Vein endothelial cell (primary cell): ENCODE measurements around the gene TBC1D14. TPM values are rescaled to one million over a fixed set of nuclear protein-coding genes. Genes with fewer than 3 reads are reported as not detected.

Source experiments
- total RNA-seq: library from RNA; depleted of rRNA; stranded (reverse); fragments of >200 nt; gene quantifications from 2 replicates; pipeline ENCODE4 v1.2.3, GENCODE V29; 2012

The TBC1D14 gene, protein sequence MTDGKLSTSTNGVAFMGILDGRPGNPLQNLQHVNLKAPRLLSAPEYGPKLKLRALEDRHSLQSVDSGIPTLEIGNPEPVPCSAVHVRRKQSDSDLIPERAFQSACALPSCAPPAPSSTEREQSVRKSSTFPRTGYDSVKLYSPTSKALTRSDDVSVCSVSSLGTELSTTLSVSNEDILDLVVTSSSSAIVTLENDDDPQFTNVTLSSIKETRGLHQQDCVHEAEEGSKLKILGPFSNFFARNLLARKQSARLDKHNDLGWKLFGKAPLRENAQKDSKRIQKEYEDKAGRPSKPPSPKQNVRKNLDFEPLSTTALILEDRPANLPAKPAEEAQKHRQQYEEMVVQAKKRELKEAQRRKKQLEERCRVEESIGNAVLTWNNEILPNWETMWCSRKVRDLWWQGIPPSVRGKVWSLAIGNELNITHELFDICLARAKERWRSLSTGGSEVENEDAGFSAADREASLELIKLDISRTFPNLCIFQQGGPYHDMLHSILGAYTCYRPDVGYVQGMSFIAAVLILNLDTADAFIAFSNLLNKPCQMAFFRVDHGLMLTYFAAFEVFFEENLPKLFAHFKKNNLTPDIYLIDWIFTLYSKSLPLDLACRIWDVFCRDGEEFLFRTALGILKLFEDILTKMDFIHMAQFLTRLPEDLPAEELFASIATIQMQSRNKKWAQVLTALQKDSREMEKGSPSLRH
- 30.7 and 33.3 TPM in 2 replicates for total RNA-seq

GRCh38 chr4:6909113-6909969 is at the start of gene TBC1D14:
TSS of gene TBC1D14 (plus strand) at chr4:6909826. CDS start at chr4:6923390, 13,564 bp downstream.

DNA sequence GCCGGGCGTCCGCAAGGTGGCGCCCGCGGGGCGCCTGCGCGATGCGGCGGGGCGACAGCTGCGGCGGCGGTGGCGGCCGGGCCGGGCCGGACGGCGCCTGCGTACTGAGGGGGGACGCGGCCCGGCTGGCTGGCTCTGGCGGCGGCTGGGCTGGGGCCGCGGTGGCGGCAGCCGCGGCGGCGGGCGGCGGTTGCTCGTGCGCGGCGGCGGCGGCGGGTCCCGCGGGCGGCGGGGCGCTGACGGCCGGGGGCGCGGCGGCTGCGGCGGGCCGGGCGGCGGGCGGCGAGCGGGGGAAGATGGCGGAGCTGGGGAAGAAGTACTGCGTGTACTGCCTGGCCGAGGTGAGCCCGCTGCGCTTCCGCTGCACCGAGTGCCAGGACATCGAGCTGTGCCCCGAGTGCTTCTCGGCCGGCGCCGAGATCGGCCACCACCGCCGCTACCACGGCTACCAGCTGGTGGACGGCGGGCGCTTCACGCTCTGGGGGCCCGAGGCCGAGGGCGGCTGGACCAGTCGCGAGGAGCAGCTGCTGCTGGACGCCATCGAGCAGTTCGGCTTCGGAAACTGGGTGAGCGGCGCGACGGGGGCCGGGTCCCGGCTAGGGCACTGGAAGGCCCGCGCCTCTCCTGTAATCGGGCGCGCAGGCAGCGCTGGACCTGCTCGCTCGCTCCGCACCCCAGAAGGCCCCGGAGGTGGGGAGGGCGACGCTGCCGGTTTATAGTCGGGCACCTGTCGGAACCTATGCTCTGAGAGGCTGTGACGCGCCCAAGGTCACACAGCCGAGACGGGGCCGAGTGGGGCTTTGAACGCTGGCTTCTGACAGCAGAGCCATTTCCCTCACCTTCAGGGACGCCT is 133.9 kb downstream of the TBC1D14 start, which contains the start of gene TADA2B:
Gene TADA2B, plus strand, starts transcription at position 89 of the 853 bp plus-strand sequence. Its CDS starts 208 bp downstream, at position 297.

GRCh38 chr4:7067452-7068278 is 158.0 kb downstream of the TBC1D14 start, which contains the start of gene GRPEL1:
TSS of gene GRPEL1 (minus strand) at chr4:7068064. CDS start at chr4:7068032, 32 bp downstream.

Other genes starting within 250 kb of the TBC1D14 start
- gene S100P, start 215.9 kb upstream of the TBC1D14 start, total RNA-seq = not detected in 2 replicates
- 27.1 and 39.4 TPM in 2 replicates for gene MRFAP1L1, start 200.0 kb upstream of the TBC1D14 start, total RNA-seq
- 8.3 and 12.4 TPM in 2 replicates for gene BLOC1S4, start 193.7 kb upstream of the TBC1D14 start, total RNA-seq
- 22.5 and 26.8 TPM in 2 replicates for gene KIAA0232, start 127.1 kb upstream of the TBC1D14 start, total RNA-seq
- 11.8 and 12.7 TPM in 2 replicates for gene TADA2B, start 133.5 kb downstream of the TBC1D14 start, total RNA-seq
- gene GRPEL1, start 158.2 kb downstream of the TBC1D14 start, total RNA-seq = 30.4 and 37.5 TPM in 2 replicates